GM19397 (cell line): ENCODE measurements around the gene PPM1H.

Experiments used
- ATAC-seq: cut with Tn5 transposase; IDR thresholded peaks from one replicate; pipeline ENCODE4 v1.9.1; 2021; ENCODE audit warnings: mild to moderate bottlenecking, moderate library complexity; ENCODE audit not compliant: unreplicated experiment

Gene PPM1H

GRCh38 chr12:62774794-62775193 lies 160.2 kb downstream of the PPM1H start:
- ATAC-seq, result no peak

- no peak for ATAC-seq
These were observed 162.5 kb downstream of the PPM1H start for GRCh38 chr12:62772416-62772955.

GRCh38 chr12:62771828-62772227 lies 163.1 kb downstream of the PPM1H start:
- no peak for ATAC-seq

GRCh38 chr12:62770381-62770780 lies 164.6 kb downstream of the PPM1H start:
- no peak for ATAC-seq

GRCh38 chr12:62769076-62769619 lies 165.8 kb downstream of the PPM1H start:
- ATAC-seq, result no peak

GRCh38 chr12:62767946-62768345 lies 167.0 kb downstream of the PPM1H start:
- no peak for ATAC-seq

GRCh38 chr12:62767496-62767895 lies 167.5 kb downstream of the PPM1H start:
- ATAC-seq, result no peak

GRCh38 chr12:62766496-62766895 lies 168.5 kb downstream of the PPM1H start:
- ATAC-seq, result no peak

GRCh38 chr12:62763861-62764645 lies 170.9 kb downstream of the PPM1H start:
- ATAC-seq, result no peak

- no peak for ATAC-seq
These were observed 171.6 kb downstream of the PPM1H start for GRCh38 chr12:62763312-62763711.

GRCh38 chr12:62762645-62763044 lies 172.3 kb downstream of the PPM1H start:
- no peak for ATAC-seq

- no peak for ATAC-seq
These were observed 173.3 kb downstream of the PPM1H start for GRCh38 chr12:62761658-62762057.

- ATAC-seq, result peak; percentile 88
These were observed 174.2 kb downstream of the PPM1H start for GRCh38 chr12:62760779-62761178.

GRCh38 chr12:62760341-62760740 lies 174.6 kb downstream of the PPM1H start:
- ATAC-seq, result peak; percentile 38

GRCh38 chr12:62758216-62758615 lies 176.7 kb downstream of the PPM1H start:
- ATAC-seq, result no peak

GRCh38 chr12:62757048-62757447 lies 177.9 kb downstream of the PPM1H start:
- no peak for ATAC-seq

- no peak for ATAC-seq
These were observed 180.2 kb downstream of the PPM1H start for GRCh38 chr12:62754706-62755105.

GRCh38 chr12:62751810-62752155 lies 183.2 kb downstream of the PPM1H start:
- no peak for ATAC-seq

GRCh38 chr12:62750941-62751809 lies 183.8 kb downstream of the PPM1H start:
- ATAC-seq, result no peak

- no peak for ATAC-seq
These were observed 185.4 kb downstream of the PPM1H start for GRCh38 chr12:62749586-62749985.

GRCh38 chr12:62748941-62749468 lies 185.9 kb downstream of the PPM1H start:
- ATAC-seq, result no peak
